ENCODE results near the gene MALRD1. TPM values are rescaled to one million over a fixed set of nuclear protein-coding genes. Genes with fewer than 3 reads are reported as not detected.

Gene MALRD1
- total and polyA plus RNA-seq, 2 of the 8 experiments (the other 6 are each of a cell fraction or from before 2014, with no cell fraction given): 0.32 to 0.35 TPM

GRCh38 chr10:19468413-19468812, 419.8 kb downstream of the MALRD1 start:
- no peak for TF ChIP-seq ZNF274 (IDR thresholded peaks at IDR 0.05; ENCODE audit: borderline replicate concordance, extremely low read depth, low read length)
- TF ChIP-seq BCL11A (IDR thresholded peaks at IDR 0.05; ENCODE audit: low read depth in 2 of 2, low read length in 2 of 2): no peak
- no peak for TF ChIP-seq SP2 (IDR thresholded peaks at IDR 0.05; ENCODE audit: low read length)
- TF ChIP-seq CBX8 (IDR thresholded peaks at IDR 0.05; ENCODE audit: borderline replicate concordance, low read depth, low read length): no peak
- no peak for TF ChIP-seq SIX5 (IDR thresholded peaks at IDR 0.05; ENCODE audit: low read depth, low read length)
- no peak overlapping the region for H2AFZ ChIP-seq (ENCODE audit: low read length)
- WGBS, 2 experiments (ENCODE audit: extremely low coverage in 1 of 2, insufficient coverage in 1 of 2, insufficient read length in 1 of 2, insufficient replicate concordance in 2 of 2, low coverage in 1 of 2, low lambda C conversion rate in 2 of 2, missing lambda C conversion rate in 1 of 2): 91% methylated on average over 1 of the region's 1 CpG; no CpG with 5 or more reads in 1 of the 2 experiments
- no peak overlapping the region for H3K27ac ChIP-seq (ENCODE audit: low read depth, low read length)
- ChIA-PET CTCF (ENCODE audit: partially characterized antibody) (interaction anchor here (0.9 to 1.6 kb wide), 2 partner anchors 57 to 320 kb away, joined by 3 to 4 read pairs; no protein-coding TSS in a partner anchor), POLR2A (ENCODE audit: partially characterized antibody) (no interaction called here)
- DNase-seq (ENCODE audit: low read depth in 1 of 2, low spot score in 2 of 2) (no peak), FAIRE-seq (no peak)
- H3K9ac ChIP-seq (replicated peaks in 1 of 4; ENCODE audit: extremely low read depth in 1 of 4, low read depth in 3 of 4, low read length in 3 of 4): no peak overlapping the region
- H3K9me3 ChIP-seq (ENCODE audit: insufficient read depth in 2 of 2, low read depth in 1 of 2, low read length in 1 of 2): no peaks in the 10 kb centered on the region
- no peaks in the 10 kb centered on the region for H3K79me1 ChIP-seq (ENCODE audit: low read depth, low read length)
- H3K4ac ChIP-seq (replicated peaks; ENCODE audit: insufficient read length, low read depth, low read length): no peak overlapping the region
- H4K5ac ChIP-seq (ENCODE audit: insufficient read length, low read depth, low read length): no peak overlapping the region
- H2BK12ac ChIP-seq (ENCODE audit: low read depth, low read length): no peak overlapping the region
- no peak overlapping the region for H3K4me3 ChIP-seq (ENCODE audit: extremely low read depth in 1 of 4, insufficient read depth in 2 of 4, low read depth in 3 of 4, low read length in 4 of 4)
- H3K56ac ChIP-seq (replicated peaks; ENCODE audit: insufficient read length, low read depth, low read length): no peak overlapping the region
- no peak overlapping the region for H3K4me2 ChIP-seq (ENCODE audit: insufficient read depth in 1 of 2, low read depth in 2 of 2, low read length in 2 of 2)
- no peaks in the 10 kb centered on the region for H3K27me3 ChIP-seq (replicated peaks in 1 of 4; ENCODE audit: control insufficient read depth in 3 of 4, extremely low read depth in 1 of 4, insufficient read depth in 3 of 4, low read length in 3 of 4)
- no peak overlapping the region for H2BK5ac ChIP-seq (ENCODE audit: low read depth, low read length)
- no peaks in the 10 kb centered on the region for H3K36me3 ChIP-seq (ENCODE audit: control insufficient read depth in 2 of 4, insufficient read depth in 4 of 4, low read length in 3 of 4)
- no peak overlapping the region for H3K23ac ChIP-seq (ENCODE audit: insufficient read length)
- H2AK5ac ChIP-seq (ENCODE audit: low read depth, low read length): no peak overlapping the region
- no peak overlapping the region for H2BK15ac ChIP-seq (ENCODE audit: low read length)
- no peaks in the 10 kb centered on the region for H4K20me1 ChIP-seq (replicated peaks in 1 of 2; ENCODE audit: control insufficient read depth in 1 of 2, insufficient read depth in 2 of 2, low read length in 2 of 2)
- H3K18ac ChIP-seq (ENCODE audit: extremely low read depth, low read length): no peak overlapping the region
- no peaks in the 10 kb centered on the region for H3K4me1 ChIP-seq (replicated peaks in 1 of 4; ENCODE audit: control insufficient read depth in 3 of 4, insufficient read depth in 4 of 4, low read length in 3 of 4)
- H4K8ac ChIP-seq (ENCODE audit: extremely low read depth, insufficient read depth, low read length): no peak overlapping the region
- H3K14ac ChIP-seq (ENCODE audit: insufficient read length): no peak overlapping the region
- H4K91ac ChIP-seq (replicated peaks; ENCODE audit: insufficient read length, low read length): no peak overlapping the region
- H2BK20ac ChIP-seq (ENCODE audit: low read length): no peak overlapping the region
- H2BK120ac ChIP-seq (replicated peaks; ENCODE audit: low read depth, low read length): no peak overlapping the region
- peaks cover 2% of the 10 kb centered on the region; the same call in 1 of the 2 replicates for H3K23me2 ChIP-seq (ENCODE audit: low read depth, low read length)
- H3K79me2 ChIP-seq (ENCODE audit: control insufficient read depth in 1 of 2, insufficient read depth in 2 of 2, low read length in 2 of 2): no peaks in the 10 kb centered on the region
